A549 (cell line): ENCODE results near the gene NSUN6. TPM values are rescaled to one million over a fixed set of nuclear protein-coding genes. Genes with fewer than 3 reads are reported as not detected.

Source experiments
- ATAC-seq, 2 experiments: fragments of 200-7000 bp in 1 of 2; fragments of >200 bp in 1 of 2; cut with Nextera tagmentation in 1 of 2; cut with Tn5 transposase in 1 of 2; 3 replicates each; pipeline versions ENCODE4 v1.8.0 to v1.9.1; 2018 to 2020; ENCODE audit warnings: mild to moderate bottlenecking in 1 of 2, moderate library complexity in 1 of 2
- CTCF ChIA-PET: fragments of 300-600 bp; sonication (Branson Sonifier 250); formaldehyde crosslinking; extraction: SDS; loops from one replicate; lab custom pipeline; 2021; ENCODE audit warnings: antibody characterized with exemption, inconsistent platforms; lab: Yijun Ruan, JAX
- POLR2A ChIA-PET: fragments of 350-600 bp; formaldehyde crosslinking; extraction: SDS; loops from one replicate; lab custom pipeline; 2021; ENCODE audit warnings: antibody characterized with exemption, inconsistent platforms; lab: Yijun Ruan, JAX
- DNase-seq, 2 experiments: peaks; one replicate each; pipeline versions ENCODE4 v3.0.0 to v3.0.0-alpha.2; 2011 to 2016; ENCODE audit warnings: low read depth in 1 of 2, low spot score in 1 of 2
- FAIRE-seq: peaks from 2 replicates; lab custom pipeline; 2011; peaks lifted over from hg19 to GRCh38; lab: Jason Lieb, UNC
- H3K27ac ChIP-seq, 2 experiments: fragments of >200 bp; sonication (Bioruptor Twin); formaldehyde crosslinking; 3 replicates each; pipeline ENCODE4 v1.5.1; 2016 to 2017
- H3K4me1 ChIP-seq: fragments of >200 bp; sonication (Bioruptor Twin); formaldehyde crosslinking; 3 replicates; pipeline ENCODE4 v1.6.1; 2016
- H3K4me2 ChIP-seq: fragments of >200 bp; sonication (Bioruptor Twin); formaldehyde crosslinking; 3 replicates; pipeline ENCODE4 v1.6.1; 2016
- H3K4me3 ChIP-seq: fragments of >200 bp; sonication (Bioruptor Twin); formaldehyde crosslinking; 3 replicates; pipeline ENCODE4 v1.5.1; 2016
- H3K9me3 ChIP-seq: fragments of >200 bp; sonication (Bioruptor Twin); formaldehyde crosslinking; 3 replicates; pipeline ENCODE4 v1.6.1; 2016
- CBX2 ChIP-seq: fragments of 200-600 bp; sonication (generic); IDR thresholded peaks from 2 replicates; pipeline ENCODE4 v1.6.1; 2016; ENCODE audit warnings: low read depth, mild to moderate bottlenecking, borderline replicate concordance
- CBX8 ChIP-seq: fragments of 200-600 bp; sonication (generic); IDR thresholded peaks from 2 replicates; pipeline ENCODE4 v1.6.1; 2016
- ESRRA ChIP-seq: fragments of 150-350 bp; IDR thresholded peaks from 2 replicates; pipeline ENCODE4 v1.6.1; 2014; ENCODE audit warnings: mild to moderate bottlenecking, low read length, borderline replicate concordance
- GATA3 ChIP-seq: IDR thresholded peaks from 2 replicates; pipeline ENCODE4 v1.6.1; 2012; ENCODE audit warnings: borderline replicate concordance
- HEYL ChIP-seq: fragments of 250-450 bp; sonication (Bioruptor Pico); IDR thresholded peaks from 2 replicates; pipeline ENCODE4 v1.8.0; 2021; ENCODE audit warnings: mild to moderate bottlenecking, moderate library complexity
- HOXB13 ChIP-seq: fragments of 250-450 bp; sonication (Bioruptor Pico); IDR thresholded peaks from 2 replicates; pipeline ENCODE4 v1.5.0; 2020; ENCODE audit warnings: low read depth, mild to moderate bottlenecking, moderate library complexity
- JUN ChIP-seq, 2 experiments: fragments of >200 bp; sonication (Bioruptor Twin); formaldehyde crosslinking; IDR thresholded peaks; 2 replicates in 1 of 2; 3 replicates in 1 of 2; pipeline ENCODE4 v1.6.1; 2016 to 2017
- KDM5A ChIP-seq: fragments of 200-600 bp; sonication (generic); IDR thresholded peaks from 2 replicates; pipeline ENCODE4 v1.6.1; 2016; ENCODE audit warnings: antibody characterized with exemption, mild to moderate bottlenecking
- MAFK ChIP-seq: fragments of 450-650 bp; IDR thresholded peaks from 2 replicates; pipeline ENCODE4 v1.6.1; 2014; ENCODE audit not compliant: partially characterized antibody
- MYC ChIP-seq: IDR thresholded peaks from 2 replicates; pipeline ENCODE4 v1.6.1; 2012; ENCODE audit warnings: mild to moderate bottlenecking, inconsistent platforms, low read length, improper control_type of control experiment, borderline replicate concordance
- NFE2L2 ChIP-seq: fragments of 150-350 bp; conservative IDR thresholded peaks from 2 replicates; pipeline ENCODE4 v1.6.1; 2014; ENCODE audit warnings: low read length
- NPAS2 ChIP-seq: fragments of 250-450 bp; sonication (Bioruptor Pico); IDR thresholded peaks from 2 replicates; pipeline ENCODE4 v1.8.0; 2022; ENCODE audit warnings: mild to moderate bottlenecking, moderate library complexity, borderline replicate concordance
- NR3C1 ChIP-seq: fragments of >200 bp; sonication (Bioruptor Twin); formaldehyde crosslinking; IDR thresholded peaks from 3 replicates; pipeline ENCODE4 v1.6.1; 2017
- PHF8 ChIP-seq: fragments of 200-600 bp; sonication (generic); IDR thresholded peaks from 2 replicates; pipeline ENCODE4 v1.6.1; 2016; ENCODE audit warnings: low read depth, mild to moderate bottlenecking, antibody characterized with exemption, moderate library complexity, borderline replicate concordance
- POLR2A ChIP-seq: IDR thresholded peaks from 2 replicates; pipeline ENCODE4 v1.6.1; 2012; ENCODE audit warnings: mild to moderate bottlenecking, low read length
- RAD21 ChIP-seq, 2 experiments: fragments of >200 bp in 1 of 2; sonication (Bioruptor Twin) in 1 of 2; formaldehyde crosslinking in 1 of 2; IDR thresholded peaks in 1 of 2; conservative IDR thresholded peaks in 1 of 2; 2 replicates in 1 of 2; 3 replicates in 1 of 2; pipeline ENCODE4 v1.6.1; 2012 to 2018; ENCODE audit warnings: inconsistent platforms in 1 of 2
- SMC3 ChIP-seq: fragments of >200 bp; sonication (Bioruptor Twin); formaldehyde crosslinking; IDR thresholded peaks from 3 replicates; pipeline ENCODE4 v1.6.1; 2018; ENCODE audit warnings: inconsistent platforms
- TFCP2L1 ChIP-seq: fragments of 250-450 bp; sonication (Bioruptor Pico); IDR thresholded peaks from 2 replicates; pipeline ENCODE4 v1.5.0; 2021; ENCODE audit warnings: mild to moderate bottlenecking
- WGBS: methylation state at CpG from one replicate; pipeline ENCODE4 v1.1.6; 2017; ENCODE audit errors: missing lambda C conversion rate; 5-methylcytosine and 5-hydroxymethylcytosine counted together
- polyA plus RNA-seq, 4 experiments: library from polyadenylated mRNA; depleted of rRNA in 3 of 4; stranded (reverse); fragments of >200 nt; fragmentation: RNase III in 1 of 4; extraction: RNeasy Plus Mini Kit Qiagen cat#74134 plus additional on column Dnase treatment in 1 of 4; gene quantifications; 2 replicates in 3 of 4; 3 replicates in 1 of 4; pipeline ENCODE4 v1.2.3, GENCODE V29; 2011 to 2017
- TF ChIP-seq, protein P1 (sequence below): IDR thresholded peaks from 2 replicates; pipeline ENCODE4 v1.6.1; 2012
- TF ChIP-seq, protein P2 (sequence below): fragments of 250-450 bp; sonication (Bioruptor Pico); IDR thresholded peaks from 2 replicates; pipeline ENCODE4 v1.5.0; 2020; ENCODE audit warnings: low read depth, mild to moderate bottlenecking, moderate library complexity
- TF ChIP-seq, protein P3 (sequence below): IDR thresholded peaks from 2 replicates; pipeline ENCODE4 v1.6.1; 2012; ENCODE audit warnings: low read depth, borderline replicate concordance
- TF ChIP-seq, protein P4 (sequence below): fragments of >200 bp; sonication (Bioruptor Twin); formaldehyde crosslinking; IDR thresholded peaks from 3 replicates; pipeline ENCODE4 v1.6.1; 2016
- TF ChIP-seq, protein P5 (sequence below): fragments of >200 bp; sonication (Bioruptor Twin); formaldehyde crosslinking; IDR thresholded peaks from 2 replicates; pipeline ENCODE4 v1.6.1; 2016

The NSUN6 gene
- polyA plus RNA-seq, 2 of the 4 experiments (the other 2 are of a cell fraction), result 6.5 to 14.7 TPM

DNA sequence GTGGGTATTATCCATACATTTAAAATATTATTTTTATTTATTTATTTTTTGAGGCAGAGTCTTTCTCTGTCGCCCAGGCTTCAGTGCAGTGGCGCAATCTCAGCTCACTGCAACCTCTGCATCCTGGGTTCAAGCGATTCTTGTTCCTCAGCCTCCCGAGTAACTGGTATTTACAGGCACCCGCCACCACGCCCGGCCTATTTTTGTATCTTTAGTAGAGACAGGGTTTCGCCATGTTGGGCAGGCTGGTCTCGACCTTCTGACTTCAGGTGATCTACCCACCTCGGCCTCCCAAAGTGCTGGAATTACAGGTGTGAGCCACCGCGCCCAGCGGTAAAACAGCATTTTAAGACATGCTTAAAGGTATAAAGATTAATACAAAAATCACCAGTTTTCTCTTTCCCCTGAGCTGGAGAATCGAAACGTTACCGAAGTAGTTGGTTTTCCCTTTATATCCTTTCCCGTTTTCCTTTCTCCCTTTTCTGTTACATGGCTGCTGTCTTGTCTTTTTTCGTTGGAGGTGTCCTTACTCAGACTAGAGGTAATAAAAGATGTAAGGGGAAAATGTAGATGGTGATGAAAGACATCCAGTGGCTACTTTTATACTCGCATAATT, 9.5 kb upstream of the NSUN6 start:
- H3K9me3 ChIP-seq, result no peaks in the 10 kb centered on the region
- H3K27ac ChIP-seq, result peak overlapping the region in 1 of 2 experiments; percentile 39; a peak in 1 of 6 replicates
- FAIRE-seq (no peak), DNase-seq (no peak), ATAC-seq (no peak)
- H3K4me2 ChIP-seq, result peak overlapping the region; percentile 91
- WGBS, result 88% methylated on average over 19 of the region's 19 CpGs
- H3K4me1 ChIP-seq, result peaks cover 38% of the 10 kb centered on the region
- peak overlapping the region; percentile 98 for H3K4me3 ChIP-seq
- TF ChIP-seq, protein P1, sequence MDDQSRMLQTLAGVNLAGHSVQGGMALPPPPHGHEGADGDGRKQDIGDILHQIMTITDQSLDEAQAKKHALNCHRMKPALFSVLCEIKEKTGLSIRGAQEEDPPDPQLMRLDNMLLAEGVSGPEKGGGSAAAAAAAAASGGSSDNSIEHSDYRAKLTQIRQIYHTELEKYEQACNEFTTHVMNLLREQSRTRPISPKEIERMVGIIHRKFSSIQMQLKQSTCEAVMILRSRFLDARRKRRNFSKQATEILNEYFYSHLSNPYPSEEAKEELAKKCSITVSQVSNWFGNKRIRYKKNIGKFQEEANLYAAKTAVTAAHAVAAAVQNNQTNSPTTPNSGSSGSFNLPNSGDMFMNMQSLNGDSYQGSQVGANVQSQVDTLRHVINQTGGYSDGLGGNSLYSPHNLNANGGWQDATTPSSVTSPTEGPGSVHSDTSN, result no peak
- TF ChIP-seq PHF8 (no peak), CBX8 (no peak), MYC (no peak), POLR2A (no peak), JUN (IDR thresholded peaks at IDR 0.05) (no peak), MAFK (no peak), SMC3 (no peak), HOXB13 (CRISPR knock-in tag) (no peak), KDM5A (no peak), NR3C1 (no peak), TFCP2L1 (no peak), RAD21 (conservative IDR thresholded peaks at IDR 0.05 in 1 of 2, IDR thresholded peaks at IDR 0.05 in 1 of 2) (no peak), HEYL (no peak), NPAS2 (CRISPR knock-in tag) (no peak), CBX2 (no peak), ESRRA (no peak)
- TF ChIP-seq, protein P2, sequence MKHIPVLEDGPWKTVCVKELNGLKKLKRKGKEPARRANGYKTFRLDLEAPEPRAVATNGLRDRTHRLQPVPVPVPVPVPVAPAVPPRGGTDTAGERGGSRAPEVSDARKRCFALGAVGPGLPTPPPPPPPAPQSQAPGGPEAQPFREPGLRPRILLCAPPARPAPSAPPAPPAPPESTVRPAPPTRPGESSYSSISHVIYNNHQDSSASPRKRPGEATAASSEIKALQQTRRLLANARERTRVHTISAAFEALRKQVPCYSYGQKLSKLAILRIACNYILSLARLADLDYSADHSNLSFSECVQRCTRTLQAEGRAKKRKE, result no peak
- TF ChIP-seq, protein P3, sequence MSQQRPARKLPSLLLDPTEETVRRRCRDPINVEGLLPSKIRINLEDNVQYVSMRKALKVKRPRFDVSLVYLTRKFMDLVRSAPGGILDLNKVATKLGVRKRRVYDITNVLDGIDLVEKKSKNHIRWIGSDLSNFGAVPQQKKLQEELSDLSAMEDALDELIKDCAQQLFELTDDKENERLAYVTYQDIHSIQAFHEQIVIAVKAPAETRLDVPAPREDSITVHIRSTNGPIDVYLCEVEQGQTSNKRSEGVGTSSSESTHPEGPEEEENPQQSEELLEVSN, result no peak
- TF ChIP-seq, protein P4, sequence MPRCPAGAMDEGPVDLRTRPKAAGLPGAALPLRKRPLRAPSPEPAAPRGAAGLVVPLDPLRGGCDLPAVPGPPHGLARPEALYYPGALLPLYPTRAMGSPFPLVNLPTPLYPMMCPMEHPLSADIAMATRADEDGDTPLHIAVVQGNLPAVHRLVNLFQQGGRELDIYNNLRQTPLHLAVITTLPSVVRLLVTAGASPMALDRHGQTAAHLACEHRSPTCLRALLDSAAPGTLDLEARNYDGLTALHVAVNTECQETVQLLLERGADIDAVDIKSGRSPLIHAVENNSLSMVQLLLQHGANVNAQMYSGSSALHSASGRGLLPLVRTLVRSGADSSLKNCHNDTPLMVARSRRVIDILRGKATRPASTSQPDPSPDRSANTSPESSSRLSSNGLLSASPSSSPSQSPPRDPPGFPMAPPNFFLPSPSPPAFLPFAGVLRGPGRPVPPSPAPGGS, result no peak
- CTCF ChIA-PET, result no interaction called here
- POLR2A ChIA-PET, result no interaction called here

DNA sequence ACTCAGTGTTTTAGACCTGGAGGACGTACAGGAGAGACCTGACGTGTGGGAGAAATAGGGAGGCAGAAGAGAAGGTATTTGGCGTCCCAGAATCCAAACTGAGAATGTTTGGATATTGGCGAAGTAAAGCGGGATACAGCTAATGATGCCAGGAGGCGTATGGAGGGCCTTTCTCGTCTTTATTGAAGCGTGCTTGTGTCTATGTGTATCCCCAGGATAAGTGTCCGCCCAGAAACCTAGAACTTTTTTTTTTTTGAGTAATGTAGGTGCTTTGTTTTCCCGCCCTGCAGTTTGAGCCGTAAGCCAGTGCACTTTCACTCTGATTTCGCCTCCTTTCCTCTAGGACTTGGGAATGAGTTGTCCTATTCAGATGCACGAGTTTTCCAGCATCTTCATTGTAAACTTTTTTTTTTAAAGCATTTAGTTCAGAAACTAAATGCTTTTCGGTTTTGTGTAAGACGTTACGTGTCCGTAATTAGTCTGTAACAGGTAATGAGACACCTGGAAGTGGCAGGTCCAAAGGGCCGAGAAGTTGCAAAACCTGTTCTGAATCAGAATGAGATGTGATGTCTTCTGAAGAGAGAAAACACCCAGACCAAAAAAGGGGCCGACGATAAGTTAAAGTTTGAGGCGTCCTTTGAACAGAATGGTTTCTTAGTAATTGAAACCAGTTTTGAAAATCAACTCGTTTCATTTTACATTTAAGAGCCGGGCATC, 8.6 kb upstream of the NSUN6 start:
- H3K4me1 ChIP-seq, result peaks cover 28% of the 10 kb centered on the region
- DNase-seq (peak in 1 of 2 experiments; percentile 38), FAIRE-seq (no peak), ATAC-seq (peak; percentile 16 to 47)
- peak overlapping the region; percentile 98 for H3K4me3 ChIP-seq
- H3K9me3 ChIP-seq, result no peaks in the 10 kb centered on the region
- H3K4me2 ChIP-seq, result peak overlapping the region; percentile 91
- WGBS, result 2% methylated on average over 23 of the region's 23 CpGs
- ChIA-PET CTCF (interaction anchor here (0.6 kb wide), 1 partner anchor 8 kb away, joined by 3 read pairs; no protein-coding TSS in a partner anchor), POLR2A (interaction anchor here (1.4 kb wide), 1 partner anchor 1016 kb away, joined by 3 read pairs; the partner anchor contains the start of gene STAM)
- TF ChIP-seq GATA3 (no peak), NFE2L2 (no peak), PHF8 (peak; percentile 31; the same call in 1 of the 2 replicates), MAFK (no peak), KDM5A (peak; percentile 41; the same call in 1 of the 2 replicates), TFCP2L1 (no peak)
- TF ChIP-seq, protein P5, sequence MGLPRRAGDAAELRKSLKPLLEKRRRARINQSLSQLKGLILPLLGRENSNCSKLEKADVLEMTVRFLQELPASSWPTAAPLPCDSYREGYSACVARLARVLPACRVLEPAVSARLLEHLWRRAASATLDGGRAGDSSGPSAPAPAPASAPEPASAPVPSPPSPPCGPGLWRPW, result no peak
- TF ChIP-seq, protein P4, result no peak
- peak overlapping the region; percentile 95 to 96 for H3K27ac ChIP-seq
